ENCODE results near the gene JAKMIP1. TPM values are rescaled to one million over a fixed set of nuclear protein-coding genes. Genes with fewer than 3 reads are reported as not detected.

The JAKMIP1 gene
- total RNA-seq, 3 donors from 2014 or later: 0.66 to 0.88 (median 0.80) TPM

DNA sequence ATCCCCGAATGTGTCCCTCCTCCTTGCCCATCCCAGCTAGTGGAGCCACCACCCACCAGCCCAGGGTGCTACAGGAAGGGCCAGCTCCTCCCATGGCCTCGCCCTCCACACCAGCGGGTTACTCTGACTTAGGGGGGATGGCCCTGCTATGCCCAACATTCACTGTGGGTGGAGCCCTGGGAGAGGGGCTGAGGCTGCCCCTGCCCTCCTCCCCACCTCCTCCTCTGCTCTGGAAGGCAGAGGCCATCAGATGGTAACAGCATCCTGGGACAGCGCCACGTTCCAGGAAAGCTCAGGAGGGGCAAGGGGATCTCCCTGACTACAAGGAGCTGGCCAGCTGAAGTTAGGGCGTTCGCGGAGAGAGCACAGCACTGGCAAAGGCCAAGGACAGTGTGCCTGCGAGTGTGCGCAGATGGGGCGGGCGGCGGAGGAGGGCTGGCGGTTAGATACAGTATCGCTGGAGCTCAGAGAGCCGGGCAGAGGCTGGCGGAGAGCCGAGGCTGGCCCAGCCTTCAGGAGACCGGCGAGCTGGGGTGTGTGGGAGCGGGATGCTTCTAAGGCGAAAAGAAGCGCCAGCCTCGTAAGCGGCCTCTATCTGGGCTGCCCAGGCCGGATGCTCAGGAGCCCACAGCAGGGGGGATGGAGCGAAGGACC, 1.5 kb downstream of the JAKMIP1 start:
- H3K27ac ChIP-seq: no peak overlapping the region
- TF ChIP-seq, protein P1, sequence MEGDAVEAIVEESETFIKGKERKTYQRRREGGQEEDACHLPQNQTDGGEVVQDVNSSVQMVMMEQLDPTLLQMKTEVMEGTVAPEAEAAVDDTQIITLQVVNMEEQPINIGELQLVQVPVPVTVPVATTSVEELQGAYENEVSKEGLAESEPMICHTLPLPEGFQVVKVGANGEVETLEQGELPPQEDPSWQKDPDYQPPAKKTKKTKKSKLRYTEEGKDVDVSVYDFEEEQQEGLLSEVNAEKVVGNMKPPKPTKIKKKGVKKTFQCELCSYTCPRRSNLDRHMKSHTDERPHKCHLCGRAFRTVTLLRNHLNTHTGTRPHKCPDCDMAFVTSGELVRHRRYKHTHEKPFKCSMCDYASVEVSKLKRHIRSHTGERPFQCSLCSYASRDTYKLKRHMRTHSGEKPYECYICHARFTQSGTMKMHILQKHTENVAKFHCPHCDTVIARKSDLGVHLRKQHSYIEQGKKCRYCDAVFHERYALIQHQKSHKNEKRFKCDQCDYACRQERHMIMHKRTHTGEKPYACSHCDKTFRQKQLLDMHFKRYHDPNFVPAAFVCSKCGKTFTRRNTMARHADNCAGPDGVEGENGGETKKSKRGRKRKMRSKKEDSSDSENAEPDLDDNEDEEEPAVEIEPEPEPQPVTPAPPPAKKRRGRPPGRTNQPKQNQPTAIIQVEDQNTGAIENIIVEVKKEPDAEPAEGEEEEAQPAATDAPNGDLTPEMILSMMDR (IDR thresholded peaks at IDR 0.05): peak in 1 of 3 donors; percentile 6
- no peak for TF ChIP-seq POLR2A (IDR thresholded peaks at IDR 0.05)
- H3K27me3 ChIP-seq: peaks cover 7 to 60% of the 10 kb centered on the region in 2 donors
- DNase-seq (ENCODE audit: low spot score in 2 of 2): no peak
- peak overlapping the region in 2 of 3 donors; percentile 55 to 75 for H3K4me3 ChIP-seq
- H3K4me1 ChIP-seq: peaks cover 0 to 4% of the 10 kb centered on the region in 2 donors
- intact Hi-C loops (cut with DNase I; ENCODE audit: low total_unique reads): no loop called here
- peaks cover 5 to 12% of the 10 kb centered on the region in 2 donors for H3K9me3 ChIP-seq
- H3K36me3 ChIP-seq: no peaks in the 10 kb centered on the region

DNA sequence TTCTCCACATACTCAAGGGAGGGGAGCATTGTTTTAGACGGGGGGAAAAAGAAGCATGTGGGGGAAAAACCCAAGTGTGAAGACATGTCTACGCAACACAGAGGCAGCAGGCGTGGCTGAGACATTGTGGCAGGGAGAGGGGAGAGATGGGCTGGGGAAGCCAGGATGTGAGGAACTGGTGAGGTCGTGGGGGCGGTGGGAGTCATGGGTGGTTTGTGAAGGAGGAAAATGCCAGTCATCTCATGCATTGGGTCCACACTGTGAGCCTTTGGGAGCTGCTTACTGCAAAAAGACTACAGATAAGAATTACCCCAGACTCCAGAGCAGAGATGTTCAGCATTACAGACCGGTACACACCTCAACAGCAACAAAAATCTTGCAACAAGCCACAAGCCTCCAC, 2.1 kb downstream of the JAKMIP1 start:
- no peak overlapping the region for H3K4me3 ChIP-seq
- H3K36me3 ChIP-seq: no peaks in the 10 kb centered on the region
- TF ChIP-seq, protein P1 (IDR thresholded peaks at IDR 0.05): no peak
- TF ChIP-seq POLR2A (IDR thresholded peaks at IDR 0.05) (no peak), POLR2AphosphoS5 (IDR thresholded peaks at IDR 0.05) (no peak)
- peaks cover 7 to 67% of the 10 kb centered on the region in 2 donors for H3K27me3 ChIP-seq
- peaks cover 5 to 12% of the 10 kb centered on the region in 2 donors for H3K9me3 ChIP-seq
- intact Hi-C loops (cut with DNase I; ENCODE audit: low total_unique reads): no loop called here
- H3K27ac ChIP-seq: no peak overlapping the region
- no peak for DNase-seq (ENCODE audit: low spot score in 2 of 2)
- peaks cover 0 to 4% of the 10 kb centered on the region in 2 donors for H3K4me1 ChIP-seq

DNA sequence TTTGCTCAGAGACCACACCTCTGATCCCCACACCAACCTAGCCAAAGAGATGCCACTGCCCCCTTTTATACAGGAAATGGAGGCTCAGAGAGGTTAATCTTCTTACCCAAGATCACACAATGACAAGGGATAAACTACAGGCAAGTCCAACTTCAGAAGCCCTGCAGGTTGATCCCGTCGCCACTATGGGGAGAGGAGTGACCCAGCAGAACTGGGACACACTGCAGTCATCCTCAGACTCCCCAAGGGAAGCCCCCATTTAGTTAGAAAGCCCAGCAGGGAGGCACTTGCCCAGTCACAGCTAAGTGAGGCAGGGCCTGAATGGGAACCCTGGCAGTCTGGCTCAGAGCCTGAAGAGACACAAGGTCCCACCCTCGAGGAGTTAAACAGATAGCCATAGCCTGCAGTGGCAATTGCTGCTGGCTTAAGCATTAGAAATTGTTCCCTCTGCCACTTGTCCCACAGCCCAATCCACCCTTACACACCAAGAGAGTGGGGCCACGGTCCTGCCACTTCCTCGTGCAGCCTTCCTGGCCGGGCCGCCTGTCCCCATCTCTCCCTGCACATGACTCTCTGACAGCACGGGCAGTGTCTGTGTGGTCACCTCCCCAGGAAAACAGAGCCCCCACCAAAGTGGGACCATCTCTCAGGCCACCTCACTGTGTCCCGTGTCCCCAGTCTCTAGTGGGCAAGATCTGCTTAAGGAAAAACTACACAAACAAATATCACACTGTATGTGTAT, 2.7 kb downstream of the JAKMIP1 start:
- H3K27me3 ChIP-seq: peaks cover 7 to 69% of the 10 kb centered on the region in 2 donors
- intact Hi-C loops (cut with DNase I; ENCODE audit: low total_unique reads): no loop called here
- peaks cover 5 to 12% of the 10 kb centered on the region in 2 donors for H3K9me3 ChIP-seq
- TF ChIP-seq POLR2AphosphoS5 (IDR thresholded peaks at IDR 0.05) (no peak), POLR2A (IDR thresholded peaks at IDR 0.05) (no peak)
- TF ChIP-seq, protein P1 (IDR thresholded peaks at IDR 0.05): no peak
- H3K4me1 ChIP-seq: peaks cover 0 to 4% of the 10 kb centered on the region in 2 donors
- H3K36me3 ChIP-seq: no peaks in the 10 kb centered on the region
- H3K27ac ChIP-seq: no peak overlapping the region
- no peak overlapping the region for H3K4me3 ChIP-seq
- DNase-seq (ENCODE audit: low spot score in 2 of 2): no peak

DNA sequence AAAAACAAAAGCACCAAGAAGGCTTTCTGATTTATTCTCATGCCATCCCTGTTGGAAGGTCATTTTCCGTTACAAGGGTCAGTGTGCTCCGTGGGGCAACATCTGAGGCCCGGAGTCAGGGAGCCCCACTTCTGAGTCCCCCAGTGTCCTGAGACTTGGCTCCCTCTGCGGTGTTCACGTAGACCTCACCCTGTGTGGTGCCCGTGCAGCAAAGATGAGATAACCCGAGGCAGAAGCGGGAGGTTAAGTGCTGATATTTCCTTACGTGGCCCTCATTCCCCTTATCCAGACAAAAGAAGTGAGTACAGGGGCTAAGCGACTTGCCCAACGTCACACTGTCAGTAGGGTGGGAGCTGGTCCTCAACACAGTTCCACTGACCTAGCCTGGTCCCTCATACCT, 3.5 kb downstream of the JAKMIP1 start:
- peaks cover 7 to 69% of the 10 kb centered on the region in 2 donors for H3K27me3 ChIP-seq

More for the DNA sequence above, 3.5 kb downstream of the JAKMIP1 start:
- intact Hi-C loops (cut with DNase I; ENCODE audit: low total_unique reads): no loop called here
- TF ChIP-seq, protein P1 (IDR thresholded peaks at IDR 0.05): no peak
- TF ChIP-seq POLR2AphosphoS5 (IDR thresholded peaks at IDR 0.05): no peak
- TF ChIP-seq POLR2A (IDR thresholded peaks at IDR 0.05): no peak
- no peak overlapping the region for H3K4me3 ChIP-seq
- H3K36me3 ChIP-seq: no peaks in the 10 kb centered on the region
- peaks cover 5 to 11% of the 10 kb centered on the region in 2 donors for H3K9me3 ChIP-seq
- H3K27ac ChIP-seq: no peak overlapping the region
- DNase-seq (ENCODE audit: low spot score in 2 of 2): no peak
- peaks cover 0 to 4% of the 10 kb centered on the region in 2 donors for H3K4me1 ChIP-seq

Data from breast epithelium (tissue), 4 donors.